ENCODE results near the gene HIP1R. TPM values are rescaled to one million over a fixed set of nuclear protein-coding genes. Genes with fewer than 3 reads are reported as not detected.

The HIP1R gene
- total and polyA plus RNA-seq, 10 of the 15 experiments (the other 5 are each of a cell fraction or from before 2014, with no cell fraction given), result 0.18 to 27.7 (median 11.7) TPM

- Histone ChIP-seq H3K4me1 (ENCODE audit: control insufficient read depth, insufficient read depth, low read length) (no peaks in the 10 kb centered on the region), H3K4me2 (ENCODE audit: control insufficient read depth, insufficient read depth) (no peak overlapping the region), H4K20me1 (ENCODE audit: control insufficient read depth, insufficient read depth) (no peaks in the 10 kb centered on the region), H3K9ac (ENCODE audit: control insufficient read depth, insufficient read depth, low read length) (no peak overlapping the region), H3K9me3 (replicated peaks; ENCODE audit: control insufficient read depth, insufficient read depth, low read length) (no peaks in the 10 kb centered on the region), H2AFZ (ENCODE audit: control insufficient read depth, low read depth, low read length) (no peak overlapping the region), H3K79me2 (ENCODE audit: control insufficient read depth, insufficient read depth, low read length) (no peaks in the 10 kb centered on the region), H3K4me3 (no peak overlapping the region), H3K27me3 (replicated peaks in 1 of 2; ENCODE audit: control insufficient read depth in 2 of 2, insufficient read depth in 2 of 2, low read length in 1 of 2) (no peaks in the 10 kb centered on the region; a peak in 1 of 4 replicates), H3K27ac (ENCODE audit: control insufficient read depth, insufficient read depth) (no peak overlapping the region), H3K36me3 (ENCODE audit: control insufficient read depth in 2 of 2, insufficient read depth in 2 of 2, low read length in 1 of 2) (peaks cover 0 to 5% of the 10 kb centered on the region in 2 experiments; a peak in 2 of 4 replicates)
- POLR2A ChIA-PET, result no interaction called here
- intact Hi-C loops (cut with micrococcal nuclease; ENCODE audit: unreplicated experiment), result no loop called here
- CTCF ChIA-PET, result interaction anchor here (0.9 to 7.4 kb wide), 7 partner anchors 11 to 380 kb away, joined by 3 to 127 read pairs (median 6); no protein-coding TSS in a partner anchor
- TF ChIP-seq TBL1XR1 (IDR thresholded peaks at IDR 0.05; ENCODE audit: low read depth, low read length) (no peak), SKIL (IDR thresholded peaks at IDR 0.05; ENCODE audit: low read depth, poor library complexity, severe bottlenecking) (no peak), ESRRA (IDR thresholded peaks at IDR 0.05; ENCODE audit: low read length) (no peak)
- RAD21 ChIA-PET (ENCODE audit: unreplicated experiment), result interaction anchor here (0.7 to 6.9 kb wide), 2 partner anchors 63 to 97 kb away, joined by 3 to 72 read pairs; no protein-coding TSS in a partner anchor
- no peak for DNase-seq (ENCODE audit: low read depth, low spot score)
- ATAC-seq, result no peak
- SMC1A ChIA-PET (ENCODE audit: uncharacterized antibody, unreplicated experiment), result interaction anchor here (1.0 to 8.4 kb wide), 2 partner anchors 67 to 96 kb away, joined by 3 to 100 read pairs; no protein-coding TSS in a partner anchor
- no peak for FAIRE-seq
- BruUV-seq (replicated peaks), result no TSS peak
- WGBS (ENCODE audit: insufficient coverage, insufficient replicate concordance, low lambda C conversion rate, missing lambda C conversion rate), result 87% methylated on average over 22 of the region's 24 CpGs
- in situ Hi-C loops (cut with MboI), result loop anchor here (5.0 to 25.0 kb wide), 2 partner anchors 95 to 380 kb away; partner anchors contain the start of genes MPHOSPH9 and MTRFR
Measured at GRCh38 chr12:122856999-122857671, 21.9 kb downstream of the HIP1R start.

Data from GM12878 (cell line).